ENCODE data around the gene CADM4.

DNA sequence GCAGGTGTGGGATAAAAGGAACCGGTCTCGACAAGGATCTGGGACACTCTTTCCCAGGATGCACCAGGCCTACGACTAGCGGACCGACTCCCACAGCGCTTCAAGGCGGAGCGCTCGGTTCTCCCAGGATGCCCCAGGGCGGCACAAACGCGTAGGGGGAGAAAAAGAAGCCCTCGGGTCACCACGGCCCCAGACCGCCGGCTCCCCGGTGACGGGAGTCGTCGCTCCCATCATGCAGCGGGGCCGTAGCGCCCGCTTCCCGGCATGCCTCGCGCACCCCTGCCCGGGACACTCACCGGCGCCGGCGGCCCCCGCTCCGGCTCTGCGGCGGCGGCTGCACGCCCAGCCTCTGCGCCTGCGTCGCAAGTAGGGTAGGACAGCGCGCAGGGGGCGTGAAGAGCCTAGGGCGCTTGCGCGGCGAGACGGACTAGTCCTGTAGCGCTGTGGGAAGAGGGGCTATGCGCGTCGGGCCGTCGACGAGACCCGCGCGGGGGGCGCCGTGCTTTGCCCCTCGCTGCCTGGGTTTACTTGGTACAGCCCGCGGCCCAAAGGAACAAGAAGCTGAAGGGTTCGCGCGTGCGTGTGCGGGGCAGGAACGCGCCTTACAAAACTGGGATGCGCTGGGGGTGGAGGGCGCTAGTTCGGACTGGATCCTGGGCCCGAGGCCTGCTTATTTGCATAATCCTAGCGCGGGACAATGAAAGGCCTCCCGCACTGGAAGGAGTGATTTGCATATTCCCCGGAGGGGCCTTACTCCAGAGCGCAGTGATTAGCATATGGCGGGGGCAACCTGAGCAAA lies 20.2 kb downstream of the CADM4 start, which contains the start of gene ZNF428:
- TF ChIP-seq EZH2phosphoT487 (IDR thresholded peaks at IDR 0.05; ENCODE audit: borderline replicate concordance, low read length), result no peak
- TF ChIP-seq, protein P1, sequence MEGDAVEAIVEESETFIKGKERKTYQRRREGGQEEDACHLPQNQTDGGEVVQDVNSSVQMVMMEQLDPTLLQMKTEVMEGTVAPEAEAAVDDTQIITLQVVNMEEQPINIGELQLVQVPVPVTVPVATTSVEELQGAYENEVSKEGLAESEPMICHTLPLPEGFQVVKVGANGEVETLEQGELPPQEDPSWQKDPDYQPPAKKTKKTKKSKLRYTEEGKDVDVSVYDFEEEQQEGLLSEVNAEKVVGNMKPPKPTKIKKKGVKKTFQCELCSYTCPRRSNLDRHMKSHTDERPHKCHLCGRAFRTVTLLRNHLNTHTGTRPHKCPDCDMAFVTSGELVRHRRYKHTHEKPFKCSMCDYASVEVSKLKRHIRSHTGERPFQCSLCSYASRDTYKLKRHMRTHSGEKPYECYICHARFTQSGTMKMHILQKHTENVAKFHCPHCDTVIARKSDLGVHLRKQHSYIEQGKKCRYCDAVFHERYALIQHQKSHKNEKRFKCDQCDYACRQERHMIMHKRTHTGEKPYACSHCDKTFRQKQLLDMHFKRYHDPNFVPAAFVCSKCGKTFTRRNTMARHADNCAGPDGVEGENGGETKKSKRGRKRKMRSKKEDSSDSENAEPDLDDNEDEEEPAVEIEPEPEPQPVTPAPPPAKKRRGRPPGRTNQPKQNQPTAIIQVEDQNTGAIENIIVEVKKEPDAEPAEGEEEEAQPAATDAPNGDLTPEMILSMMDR (IDR thresholded peaks at IDR 0.05; ENCODE audit: low read depth, low read length, poor library complexity, severe bottlenecking), result peak; percentile 8
